Retina (tissue), 1 donor: ENCODE measurements around the gene SERPINB1.

Experiments used
- DNase-seq: peaks from one replicate; pipeline ENCODE4 v3.0.0-alpha.2; 2016

SERPINB1 gene

GRCh38 chr6:2844008-2844407 lies 2.3 kb upstream of the SERPINB1 start:
- no peak for DNase-seq

- no peak for DNase-seq
These were observed 1.6 kb upstream of the SERPINB1 start for GRCh38 chr6:2843138-2843740.

- DNase-seq, result no peak
These were observed 483 bp upstream of the SERPINB1 start for GRCh38 chr6:2842139-2842552.

- DNase-seq, result no peak
These were observed 958 bp downstream of the SERPINB1 start for GRCh38 chr6:2840749-2841061.

GRCh38 chr6:2839982-2840748 lies 1.5 kb downstream of the SERPINB1 start:
- no peak for DNase-seq

- DNase-seq, result no peak
These were observed 2.3 kb downstream of the SERPINB1 start for GRCh38 chr6:2839195-2839981.

GRCh38 chr6:2838251-2838650 lies 3.4 kb downstream of the SERPINB1 start:
- no peak for DNase-seq

GRCh38 chr6:2834262-2834661 lies 7.4 kb downstream of the SERPINB1 start:
- DNase-seq, result no peak

- no peak for DNase-seq
These were observed 10.3 kb downstream of the SERPINB1 start for GRCh38 chr6:2831392-2831791.

- no peak for DNase-seq
These were observed 11.5 kb downstream of the SERPINB1 start for GRCh38 chr6:2830183-2830582.

- no peak for DNase-seq
These were observed 12.4 kb downstream of the SERPINB1 start for GRCh38 chr6:2829253-2829652.

- DNase-seq, result no peak
These were observed 13.0 kb downstream of the SERPINB1 start for GRCh38 chr6:2828629-2829028.

GRCh38 chr6:2827142-2827541 lies 14.5 kb downstream of the SERPINB1 start:
- no peak for DNase-seq

GRCh38 chr6:2826131-2826530 lies 15.5 kb downstream of the SERPINB1 start:
- DNase-seq, result no peak

- DNase-seq, result no peak
These were observed 18.4 kb downstream of the SERPINB1 start for GRCh38 chr6:2823104-2823850.

- no peak for DNase-seq
These were observed 20.1 kb downstream of the SERPINB1 start for GRCh38 chr6:2821554-2821953.

- DNase-seq, result no peak
These were observed 21.2 kb downstream of the SERPINB1 start for GRCh38 chr6:2820415-2820814.

- DNase-seq, result peak; percentile 38
These were observed 21.7 kb downstream of the SERPINB1 start for GRCh38 chr6:2819978-2820377.

GRCh38 chr6:2819115-2819514 lies 22.5 kb downstream of the SERPINB1 start:
- DNase-seq, result no peak

- no peak for DNase-seq
These were observed 23.1 kb downstream of the SERPINB1 start for GRCh38 chr6:2818593-2818992.

- no peak for DNase-seq
These were observed 23.7 kb downstream of the SERPINB1 start for GRCh38 chr6:2817903-2818443.

- no peak for DNase-seq
These were observed 25.5 kb downstream of the SERPINB1 start for GRCh38 chr6:2816158-2816557.

GRCh38 chr6:2812695-2813094 lies 29.0 kb downstream of the SERPINB1 start:
- no peak for DNase-seq
